Mucosa of stomach (tissue), 1 donor: ENCODE measurements around the gene EVX1.
A peak's percentile ranks its signal among the peaks of the same experiment; 100 is the strongest.

ENCODE experiments used
- H3K27me3 ChIP-seq: one replicate; pipeline ENCODE4 v1.7.0; 2013; ENCODE audit warnings: mild to moderate bottlenecking, low read length; ENCODE audit not compliant: control insufficient read depth, insufficient read depth
- H3K36me3 ChIP-seq: one replicate; pipeline ENCODE4 v1.7.0; 2013; ENCODE audit warnings: low read length; ENCODE audit not compliant: control insufficient read depth, insufficient read depth
- H3K4me1 ChIP-seq: one replicate; pipeline ENCODE4 v1.7.0; 2013; ENCODE audit warnings: mild to moderate bottlenecking, low read length; ENCODE audit not compliant: control insufficient read depth, insufficient read depth
- H3K4me3 ChIP-seq: one replicate; pipeline ENCODE4 v1.7.0; 2013; ENCODE audit warnings: low read length
- H3K9ac ChIP-seq: one replicate; pipeline ENCODE4 v1.7.0; 2013; ENCODE audit warnings: mild to moderate bottlenecking, low read length, moderate library complexity
- H3K9me3 ChIP-seq: one replicate; pipeline ENCODE4 v1.7.0; 2013; ENCODE audit warnings: mild to moderate bottlenecking, low read length, moderate library complexity; ENCODE audit not compliant: control insufficient read depth
- donor health status: Pancreatic carcinoma.

Gene EVX1

GRCh38 chr7:27221201-27221797, 21.3 kb upstream of the EVX1 start:
- H3K4me1 ChIP-seq: no peaks in the 10 kb centered on the region
- no peaks in the 10 kb centered on the region for H3K36me3 ChIP-seq
- peaks cover 89% of the 10 kb centered on the region for H3K27me3 ChIP-seq
- no peaks in the 10 kb centered on the region for H3K9me3 ChIP-seq
- H3K9ac ChIP-seq: no peak overlapping the region
- H3K4me3 ChIP-seq: no peak overlapping the region

- Histone ChIP-seq H3K4me1 (no peaks in the 10 kb centered on the region), H3K9me3 (no peaks in the 10 kb centered on the region), H3K4me3 (no peak overlapping the region), H3K9ac (no peak overlapping the region), H3K36me3 (no peaks in the 10 kb centered on the region), H3K27me3 (peaks cover 82% of the 10 kb centered on the region)
Measured at GRCh38 chr7:27223941-27224575, 18.5 kb upstream of the EVX1 start.

DNA sequence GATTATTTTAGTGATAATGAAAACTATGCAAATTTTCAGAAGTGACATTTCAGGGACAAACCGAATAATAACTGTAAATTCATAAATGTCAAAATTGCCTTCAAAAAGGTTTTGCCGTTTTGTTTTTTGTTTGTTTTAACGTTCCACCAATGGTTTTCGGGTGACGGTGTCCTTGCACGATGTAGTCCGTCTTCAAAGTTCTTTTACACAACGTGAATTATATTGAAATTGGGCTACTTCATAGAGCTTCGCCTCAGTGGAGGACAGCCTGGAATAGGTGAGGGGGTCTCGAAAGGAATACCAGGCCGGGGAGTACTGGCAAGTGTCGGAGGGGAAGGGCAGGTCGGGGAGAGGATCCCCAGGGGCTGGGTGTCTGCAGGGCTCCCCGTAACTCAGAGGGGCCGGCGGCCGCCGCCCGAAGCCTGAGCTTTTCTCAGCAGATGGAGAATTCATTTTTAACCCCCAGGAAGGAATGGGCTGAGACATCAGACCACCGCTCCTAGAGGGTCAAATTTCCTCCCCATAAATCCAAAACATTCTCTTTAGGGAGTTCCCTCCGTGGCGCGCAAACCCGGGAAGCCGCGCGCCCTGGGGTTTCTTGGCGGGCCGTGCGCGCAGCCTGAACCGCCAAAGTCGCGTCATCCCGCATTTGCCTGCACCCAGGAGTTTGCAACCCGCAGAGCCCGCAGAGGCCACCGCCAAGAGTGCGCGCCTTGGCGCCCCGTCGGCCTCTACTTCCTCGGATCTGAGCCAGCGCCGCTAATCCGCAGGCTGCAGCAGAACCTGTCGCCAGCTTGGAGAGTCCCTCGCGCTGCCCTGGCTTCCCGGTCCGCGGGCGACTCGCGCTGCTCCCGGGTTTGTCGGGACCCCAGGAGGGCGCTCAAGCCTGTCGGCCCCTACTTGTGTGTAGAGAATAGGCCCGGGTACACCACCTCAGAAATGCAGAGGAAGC, 17.3 kb upstream of the EVX1 start:
- H3K4me1 ChIP-seq: no peaks in the 10 kb centered on the region
- H3K9me3 ChIP-seq: no peaks in the 10 kb centered on the region
- H3K4me3 ChIP-seq: no peak overlapping the region
- no peaks in the 10 kb centered on the region for H3K36me3 ChIP-seq
- peaks cover 74% of the 10 kb centered on the region for H3K27me3 ChIP-seq
- H3K9ac ChIP-seq: no peak overlapping the region

GRCh38 chr7:27229448-27229847, 13.2 kb upstream of the EVX1 start:
- Histone ChIP-seq H3K36me3 (no peaks in the 10 kb centered on the region), H3K4me1 (no peaks in the 10 kb centered on the region), H3K9ac (no peak overlapping the region), H3K4me3 (no peak overlapping the region), H3K9me3 (no peaks in the 10 kb centered on the region), H3K27me3 (peaks cover 35% of the 10 kb centered on the region)

DNA sequence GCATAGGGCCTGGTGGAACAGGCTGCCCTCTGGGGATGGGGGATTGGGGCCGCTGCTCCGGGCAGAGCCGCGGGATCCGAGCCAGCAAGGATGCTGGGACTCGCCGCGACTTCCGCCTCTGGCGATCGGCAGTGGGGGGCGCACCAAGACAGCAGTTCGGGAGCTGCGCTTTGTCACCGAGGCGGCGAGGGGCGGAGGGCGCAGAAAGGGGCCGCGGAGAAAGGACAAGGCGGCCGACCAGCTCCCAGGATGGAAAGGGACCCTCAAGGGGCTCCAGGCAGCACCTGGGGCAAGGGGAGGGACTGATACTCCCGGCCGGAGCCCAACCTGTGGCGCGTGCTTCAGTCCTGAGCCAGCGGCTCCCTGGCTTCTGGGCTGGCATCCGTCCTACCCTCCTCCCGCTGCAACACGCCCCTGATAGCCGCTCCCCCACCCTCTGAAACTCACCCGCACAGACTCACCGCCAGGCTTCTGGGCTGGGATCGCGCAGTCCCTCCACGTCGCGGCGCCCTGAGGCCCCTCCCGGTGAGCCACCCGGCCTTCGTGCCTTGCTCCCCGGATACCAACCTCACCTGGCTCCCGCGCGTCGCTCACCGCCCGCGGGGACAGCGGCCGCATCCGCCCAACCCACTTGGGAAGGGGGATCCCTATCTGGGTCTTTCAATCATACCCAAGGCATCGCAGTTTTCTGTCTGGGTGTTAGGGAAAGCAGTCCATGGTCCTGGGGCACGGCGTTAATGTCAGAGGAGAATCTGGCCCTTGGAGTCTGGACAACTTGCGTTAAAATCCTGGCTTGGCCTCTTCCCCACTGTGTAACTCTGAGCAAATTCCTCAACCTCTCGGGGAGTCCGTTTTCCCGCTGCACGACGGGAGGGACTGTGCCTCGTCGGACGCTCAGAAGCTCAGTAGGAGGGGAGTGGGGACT, 7.0 kb upstream of the EVX1 start:
- H3K36me3 ChIP-seq: no peaks in the 10 kb centered on the region
- no peaks in the 10 kb centered on the region for H3K9me3 ChIP-seq
- H3K4me1 ChIP-seq: peaks cover 20% of the 10 kb centered on the region
- peaks cover 62% of the 10 kb centered on the region for H3K27me3 ChIP-seq
- peak overlapping the region; percentile 70 for H3K9ac ChIP-seq
- peak overlapping the region; percentile 36 for H3K4me3 ChIP-seq

- H3K4me1 ChIP-seq: peaks cover 25% of the 10 kb centered on the region
- H3K27me3 ChIP-seq: peaks cover 84% of the 10 kb centered on the region
- H3K9me3 ChIP-seq: peaks cover 3% of the 10 kb centered on the region
- H3K4me3 ChIP-seq: no peak overlapping the region
- H3K9ac ChIP-seq: no peak overlapping the region
- no peaks in the 10 kb centered on the region for H3K36me3 ChIP-seq
Measured at GRCh38 chr7:27237735-27238334, 4.8 kb upstream of the EVX1 start.

GRCh38 chr7:27238979-27239386, 3.6 kb upstream of the EVX1 start:
- H3K9me3 ChIP-seq: peaks cover 3% of the 10 kb centered on the region
- H3K9ac ChIP-seq: no peak overlapping the region
- H3K4me3 ChIP-seq: no peak overlapping the region
- H3K36me3 ChIP-seq: no peaks in the 10 kb centered on the region
- peaks cover 95% of the 10 kb centered on the region for H3K27me3 ChIP-seq
- H3K4me1 ChIP-seq: peaks cover 36% of the 10 kb centered on the region

DNA sequence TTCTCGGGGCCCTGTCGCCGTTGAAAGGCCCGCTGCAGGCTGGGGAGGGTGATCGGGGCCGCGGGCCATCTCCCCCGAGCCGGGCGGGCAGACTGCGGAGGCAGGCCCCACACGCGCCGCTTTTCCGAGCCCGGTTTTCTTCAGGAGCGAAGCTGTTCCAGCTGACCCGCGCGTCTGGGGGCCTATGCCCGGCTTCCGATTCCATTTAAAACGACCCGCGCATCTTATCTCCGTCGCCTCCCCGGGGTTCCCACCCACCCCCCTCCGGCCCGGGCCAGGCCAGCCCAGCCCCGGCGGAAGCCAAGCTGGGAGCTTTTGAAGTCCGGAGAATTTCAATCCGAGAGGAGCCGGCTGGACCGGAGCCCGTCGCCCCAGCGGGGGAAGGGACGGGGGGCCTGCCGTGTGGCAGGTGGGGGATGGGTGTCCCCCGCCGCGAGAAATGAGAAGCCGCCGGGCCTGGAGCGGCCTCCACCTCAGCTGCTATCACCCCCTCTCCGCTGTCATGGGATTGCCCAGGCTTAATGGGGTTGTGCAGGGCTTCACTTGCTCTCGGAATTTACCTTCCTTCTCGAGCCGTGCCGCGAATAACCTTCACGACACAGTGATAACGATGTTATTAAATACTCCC, 3.1 kb upstream of the EVX1 start:
- peaks cover 100% of the 10 kb centered on the region for H3K27me3 ChIP-seq
- no peak overlapping the region for H3K4me3 ChIP-seq
- H3K36me3 ChIP-seq: no peaks in the 10 kb centered on the region
- no peak overlapping the region for H3K9ac ChIP-seq
- peaks cover 36% of the 10 kb centered on the region for H3K4me1 ChIP-seq
- H3K9me3 ChIP-seq: peaks cover 3% of the 10 kb centered on the region

DNA sequence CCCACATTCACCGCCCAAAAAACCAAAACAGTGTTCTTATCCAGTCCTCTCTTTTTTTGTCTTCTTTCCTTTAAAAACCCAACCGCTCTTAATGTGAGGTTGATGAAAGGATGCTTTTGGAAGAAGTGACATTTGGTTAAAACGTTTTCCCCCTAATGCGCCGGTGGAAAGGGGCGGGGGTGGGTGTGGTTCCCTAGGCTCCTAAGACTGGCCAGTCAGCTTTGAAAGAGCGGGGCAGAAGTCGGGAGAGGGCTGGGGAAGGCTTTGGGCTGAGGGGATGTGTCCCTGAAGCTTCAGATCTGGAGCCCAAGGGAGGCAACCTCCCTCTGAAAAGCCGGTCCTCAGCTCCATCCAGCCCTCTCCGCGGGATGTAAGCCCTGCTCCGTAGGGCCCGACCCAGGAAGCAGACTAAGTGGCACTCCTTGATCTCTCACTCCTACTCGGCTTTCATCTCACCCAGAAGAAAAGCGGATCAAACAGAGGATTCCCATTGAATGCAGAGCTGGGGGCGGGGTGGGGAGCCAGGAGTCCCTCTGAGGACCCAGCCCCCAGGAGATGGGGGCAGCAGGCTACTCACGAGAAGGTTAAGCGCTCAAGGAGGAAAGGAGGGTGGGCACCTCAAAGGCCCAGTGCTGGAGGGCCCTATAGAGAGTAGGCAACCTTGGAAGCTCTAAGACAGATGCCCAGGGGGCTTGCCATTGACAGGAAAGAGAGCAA, 2.4 kb upstream of the EVX1 start:
- Histone ChIP-seq H3K4me1 (peaks cover 43% of the 10 kb centered on the region), H3K9ac (no peak overlapping the region), H3K9me3 (peaks cover 3% of the 10 kb centered on the region), H3K27me3 (peaks cover 100% of the 10 kb centered on the region), H3K36me3 (no peaks in the 10 kb centered on the region), H3K4me3 (no peak overlapping the region)

DNA sequence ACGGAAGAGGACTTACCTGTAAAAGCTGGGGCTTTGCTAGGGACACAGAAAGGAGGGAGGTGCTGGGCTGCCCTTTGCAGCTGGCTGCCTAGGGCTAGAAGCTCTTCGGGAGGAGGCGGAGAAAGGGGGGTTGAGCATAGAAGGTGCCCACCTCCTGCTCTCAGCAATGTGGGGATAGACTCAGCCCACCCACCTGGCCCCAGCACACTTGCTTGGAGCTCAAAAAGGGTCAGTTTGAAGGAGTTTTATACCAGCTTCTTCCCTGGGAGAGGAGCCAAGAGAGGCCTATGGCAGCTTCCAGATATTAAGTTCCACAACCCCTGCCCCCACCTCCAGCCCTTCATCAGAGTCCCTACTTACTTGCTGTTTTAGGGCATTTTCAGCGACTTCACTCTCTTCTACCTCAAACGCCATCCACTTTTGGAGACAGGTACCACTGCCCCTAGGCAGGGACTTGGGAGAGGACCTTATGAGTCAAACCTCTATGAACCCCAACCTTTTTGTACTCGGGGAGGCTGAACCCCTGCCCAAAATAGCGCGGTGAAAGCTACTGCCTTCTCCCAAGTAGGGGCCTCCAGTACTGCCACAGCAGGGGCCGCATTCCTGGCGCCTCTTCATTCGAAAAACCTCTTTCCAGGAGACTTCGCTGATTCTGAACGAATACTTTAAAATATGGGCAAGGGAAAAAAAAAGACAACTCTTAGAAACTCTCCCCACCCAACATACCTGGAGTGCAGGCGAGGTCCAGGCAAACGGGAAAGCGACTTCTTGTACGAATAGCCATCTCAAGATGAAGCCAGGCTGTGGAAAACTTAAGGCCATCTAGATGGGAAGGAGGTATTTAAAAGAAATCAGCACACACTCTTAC, 1.2 kb upstream of the EVX1 start:
- Histone ChIP-seq H3K9me3 (peaks cover 3% of the 10 kb centered on the region), H3K9ac (no peak overlapping the region), H3K27me3 (peaks cover 100% of the 10 kb centered on the region), H3K36me3 (no peaks in the 10 kb centered on the region), H3K4me1 (peaks cover 48% of the 10 kb centered on the region), H3K4me3 (no peak overlapping the region)
